SU-DHL-6 (cell line): Measurements from ENCODE around the gene HSP90AA1.
"Not testable (repeated sequence)": the region's sequence is repeated elsewhere in the genome, so short reads cannot be mapped to it uniquely, and the experiment has no call there.

Experiments
- EZH2phosphoT487 ChIP-seq: fragments of 200-600 bp; sonication (generic), shearing (Covaris generic); conservative IDR thresholded peaks from 2 replicates; pipeline ENCODE4 v1.6.1; 2018; ENCODE audit warnings: mild to moderate bottlenecking, antibody characterized with exemption, low read length, moderate library complexity, mixed read lengths
- TF ChIP-seq, protein P1 (sequence below): fragments of 200-600 bp; sonication (generic); IDR thresholded peaks from one replicate; pipeline ENCODE4 v1.5.1; 2017; ENCODE audit warnings: antibody characterized with exemption, mild to moderate bottlenecking, low read length, moderate library complexity; ENCODE audit not compliant: insufficient read depth, poor library complexity, severe bottlenecking

DNA sequence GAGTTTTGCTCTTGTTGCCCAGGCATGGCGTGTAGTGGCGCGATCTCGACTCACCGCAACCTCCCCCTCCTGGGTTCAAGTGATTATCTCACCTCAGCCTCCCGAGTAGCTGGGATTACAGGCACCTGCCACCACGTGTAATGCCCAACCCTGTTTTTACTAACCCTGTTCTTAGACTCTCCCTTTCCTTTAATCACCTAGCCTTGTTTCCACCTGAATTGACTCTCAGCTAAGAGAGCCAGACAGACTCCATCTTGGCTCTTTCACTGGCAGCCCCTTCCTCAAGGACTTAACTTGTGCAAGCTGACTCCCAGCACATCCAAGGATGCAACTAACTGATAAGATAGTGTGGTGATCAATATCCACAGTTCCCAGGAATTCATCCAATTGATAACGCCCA, 22.3 kb downstream of the HSP90AA1 start:
- TF ChIP-seq, protein P1, sequence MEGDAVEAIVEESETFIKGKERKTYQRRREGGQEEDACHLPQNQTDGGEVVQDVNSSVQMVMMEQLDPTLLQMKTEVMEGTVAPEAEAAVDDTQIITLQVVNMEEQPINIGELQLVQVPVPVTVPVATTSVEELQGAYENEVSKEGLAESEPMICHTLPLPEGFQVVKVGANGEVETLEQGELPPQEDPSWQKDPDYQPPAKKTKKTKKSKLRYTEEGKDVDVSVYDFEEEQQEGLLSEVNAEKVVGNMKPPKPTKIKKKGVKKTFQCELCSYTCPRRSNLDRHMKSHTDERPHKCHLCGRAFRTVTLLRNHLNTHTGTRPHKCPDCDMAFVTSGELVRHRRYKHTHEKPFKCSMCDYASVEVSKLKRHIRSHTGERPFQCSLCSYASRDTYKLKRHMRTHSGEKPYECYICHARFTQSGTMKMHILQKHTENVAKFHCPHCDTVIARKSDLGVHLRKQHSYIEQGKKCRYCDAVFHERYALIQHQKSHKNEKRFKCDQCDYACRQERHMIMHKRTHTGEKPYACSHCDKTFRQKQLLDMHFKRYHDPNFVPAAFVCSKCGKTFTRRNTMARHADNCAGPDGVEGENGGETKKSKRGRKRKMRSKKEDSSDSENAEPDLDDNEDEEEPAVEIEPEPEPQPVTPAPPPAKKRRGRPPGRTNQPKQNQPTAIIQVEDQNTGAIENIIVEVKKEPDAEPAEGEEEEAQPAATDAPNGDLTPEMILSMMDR: not testable (repeated sequence)
- TF ChIP-seq EZH2phosphoT487: not testable (repeated sequence)
